ENCODE results near the gene OTULIN. TPM values are rescaled to one million over a fixed set of nuclear protein-coding genes. Genes with fewer than 3 reads are reported as not detected.

The OTULIN gene
- total RNA-seq, 1 experiment from 2014 or later, result 31.0 TPM

GRCh38 chr5:14665101-14665822 lies 744 bp downstream of the OTULIN start:
- no peak overlapping the region for H2AFZ ChIP-seq (ENCODE audit: low read length)
- H3K9ac ChIP-seq (ENCODE audit: low read length), result peak overlapping the region; percentile 76
- no peaks in the 10 kb centered on the region for H3K36me3 ChIP-seq (ENCODE audit: insufficient read depth, low read length)
- peak overlapping the region; percentile 74 for H3K4me3 ChIP-seq (ENCODE audit: low read length)
- H3K79me2 ChIP-seq (ENCODE audit: low read length), result peaks cover 59% of the 10 kb centered on the region
- no peaks in the 10 kb centered on the region for H3K9me2 ChIP-seq (replicated peaks; ENCODE audit: insufficient read depth, low read length)
- H3K4me2 ChIP-seq (ENCODE audit: low read depth, low read length, poor library complexity, severe bottlenecking), result peak overlapping the region; percentile 90
- peak overlapping the region; percentile 67 for H3K27ac ChIP-seq (ENCODE audit: low read length)
- peaks cover 32% of the 10 kb centered on the region for H4K20me1 ChIP-seq (ENCODE audit: insufficient read depth, low read depth, low read length)
- peak; percentile 74 for DNase-seq
- peaks cover 67% of the 10 kb centered on the region for H3K4me1 ChIP-seq (ENCODE audit: low read length)
- no peaks in the 10 kb centered on the region for H3K27me3 ChIP-seq (ENCODE audit: low read length)
- no peaks in the 10 kb centered on the region for H3K9me3 ChIP-seq (ENCODE audit: low read length)

- H3K4me3 ChIP-seq (ENCODE audit: low read length), result peak overlapping the region; percentile 74
- no peaks in the 10 kb centered on the region for H3K9me3 ChIP-seq (ENCODE audit: low read length)
- peak; percentile 86 for DNase-seq
- no peaks in the 10 kb centered on the region for H3K9me2 ChIP-seq (replicated peaks; ENCODE audit: insufficient read depth, low read length)
- H3K79me2 ChIP-seq (ENCODE audit: low read length), result peaks cover 66% of the 10 kb centered on the region
- H3K4me1 ChIP-seq (ENCODE audit: low read length), result peaks cover 71% of the 10 kb centered on the region
- H3K36me3 ChIP-seq (ENCODE audit: insufficient read depth, low read length), result no peaks in the 10 kb centered on the region
- H3K27ac ChIP-seq (ENCODE audit: low read length), result peak overlapping the region; percentile 67
- no peak overlapping the region for H2AFZ ChIP-seq (ENCODE audit: low read length)
- H3K4me2 ChIP-seq (ENCODE audit: low read depth, low read length, poor library complexity, severe bottlenecking), result peak overlapping the region; percentile 90
- H3K9ac ChIP-seq (ENCODE audit: low read length), result peak overlapping the region; percentile 76
- peaks cover 35% of the 10 kb centered on the region for H4K20me1 ChIP-seq (ENCODE audit: insufficient read depth, low read depth, low read length)
- no peaks in the 10 kb centered on the region for H3K27me3 ChIP-seq (ENCODE audit: low read length)
Observed at GRCh38 chr5:14665949-14666348, 1.4 kb downstream of the OTULIN start.

GRCh38 chr5:14666357-14666756 lies 1.8 kb downstream of the OTULIN start:
- H3K4me2 ChIP-seq (ENCODE audit: low read depth, low read length, poor library complexity, severe bottlenecking), result peak overlapping the region; percentile 90
- no peak for DNase-seq
- H3K4me1 ChIP-seq (ENCODE audit: low read length), result peaks cover 73% of the 10 kb centered on the region
- H3K27me3 ChIP-seq (ENCODE audit: low read length), result no peaks in the 10 kb centered on the region
- no peaks in the 10 kb centered on the region for H3K36me3 ChIP-seq (ENCODE audit: insufficient read depth, low read length)
- H4K20me1 ChIP-seq (ENCODE audit: insufficient read depth, low read depth, low read length), result peaks cover 37% of the 10 kb centered on the region
- peak overlapping the region; percentile 67 for H3K27ac ChIP-seq (ENCODE audit: low read length)
- H3K4me3 ChIP-seq (ENCODE audit: low read length), result peak overlapping the region; percentile 74
- peak overlapping the region; percentile 76 for H3K9ac ChIP-seq (ENCODE audit: low read length)
- no peaks in the 10 kb centered on the region for H3K9me2 ChIP-seq (replicated peaks; ENCODE audit: insufficient read depth, low read length)
- no peaks in the 10 kb centered on the region for H3K9me3 ChIP-seq (ENCODE audit: low read length)
- H3K79me2 ChIP-seq (ENCODE audit: low read length), result peaks cover 70% of the 10 kb centered on the region
- H2AFZ ChIP-seq (ENCODE audit: low read length), result no peak overlapping the region

DNA sequence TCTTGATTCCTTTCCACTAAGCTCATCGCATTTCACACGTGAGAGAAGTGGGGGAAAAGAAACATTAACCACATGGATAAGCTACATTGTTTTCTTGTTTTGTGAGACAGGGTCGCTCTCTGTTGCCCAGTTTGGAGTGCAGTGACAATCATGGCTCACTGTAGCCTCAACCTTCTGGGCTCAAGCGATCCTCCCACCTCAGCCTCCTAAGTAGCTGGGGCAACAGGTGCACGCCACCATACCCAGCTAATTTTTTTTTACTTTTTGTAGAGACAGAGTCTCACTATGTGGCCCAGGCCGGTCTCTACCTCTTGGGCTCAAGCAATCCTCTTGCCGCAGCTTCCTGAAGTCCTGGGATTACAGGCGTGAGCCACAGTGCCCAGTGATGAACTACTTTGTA lies 2.8 kb downstream of the OTULIN start:
- Histone ChIP-seq H4K20me1 (ENCODE audit: insufficient read depth, low read depth, low read length) (peaks cover 38% of the 10 kb centered on the region), H2AFZ (ENCODE audit: low read length) (no peak overlapping the region), H3K27me3 (ENCODE audit: low read length) (no peaks in the 10 kb centered on the region), H3K9me3 (ENCODE audit: low read length) (no peaks in the 10 kb centered on the region), H3K36me3 (ENCODE audit: insufficient read depth, low read length) (no peaks in the 10 kb centered on the region), H3K4me2 (ENCODE audit: low read depth, low read length, poor library complexity, severe bottlenecking) (peak overlapping the region; percentile 90), H3K27ac (ENCODE audit: low read length) (peak overlapping the region; percentile 72), H3K4me3 (ENCODE audit: low read length) (peak overlapping the region; percentile 74), H3K79me2 (ENCODE audit: low read length) (peaks cover 79% of the 10 kb centered on the region), H3K9me2 (replicated peaks; ENCODE audit: insufficient read depth, low read length) (no peaks in the 10 kb centered on the region), H3K9ac (ENCODE audit: low read length) (peak overlapping the region; percentile 76), H3K4me1 (ENCODE audit: low read length) (peaks cover 83% of the 10 kb centered on the region)
- no peak for DNase-seq

DNA sequence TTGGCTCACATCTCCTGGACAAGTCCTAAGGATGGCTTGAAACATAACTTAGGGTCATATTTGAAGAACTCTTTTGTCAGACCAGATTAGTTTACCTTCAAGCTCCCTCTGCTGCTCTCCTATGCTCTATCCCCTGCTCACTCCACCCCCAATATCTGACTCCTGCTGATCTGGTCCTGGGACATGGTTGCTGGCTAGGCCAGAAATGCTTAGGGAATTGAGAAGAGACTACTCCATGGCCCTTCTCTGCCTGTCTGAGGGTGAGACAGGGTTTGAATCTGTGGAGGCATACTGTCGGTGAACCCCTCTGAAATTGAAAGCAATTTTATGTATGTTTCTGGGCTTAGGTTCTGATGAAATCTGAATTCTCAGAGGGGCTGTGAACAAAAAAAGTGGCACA lies 3.3 kb downstream of the OTULIN start:
- Histone ChIP-seq H3K9me2 (replicated peaks; ENCODE audit: insufficient read depth, low read length) (no peaks in the 10 kb centered on the region), H4K20me1 (ENCODE audit: insufficient read depth, low read depth, low read length) (peaks cover 42% of the 10 kb centered on the region), H3K4me3 (ENCODE audit: low read length) (peak overlapping the region; percentile 27; the same call in 1 of the 2 replicates), H3K27me3 (ENCODE audit: low read length) (no peaks in the 10 kb centered on the region), H3K4me2 (ENCODE audit: low read depth, low read length, poor library complexity, severe bottlenecking) (peak overlapping the region; percentile 90), H3K36me3 (ENCODE audit: insufficient read depth, low read length) (no peaks in the 10 kb centered on the region), H2AFZ (ENCODE audit: low read length) (no peak overlapping the region), H3K9me3 (ENCODE audit: low read length) (no peaks in the 10 kb centered on the region), H3K27ac (ENCODE audit: low read length) (peak overlapping the region; percentile 72), H3K4me1 (ENCODE audit: low read length) (peaks cover 87% of the 10 kb centered on the region), H3K9ac (ENCODE audit: low read length) (peak overlapping the region; percentile 48), H3K79me2 (ENCODE audit: low read length) (peaks cover 84% of the 10 kb centered on the region)
- DNase-seq, result peak; percentile 42

DNA sequence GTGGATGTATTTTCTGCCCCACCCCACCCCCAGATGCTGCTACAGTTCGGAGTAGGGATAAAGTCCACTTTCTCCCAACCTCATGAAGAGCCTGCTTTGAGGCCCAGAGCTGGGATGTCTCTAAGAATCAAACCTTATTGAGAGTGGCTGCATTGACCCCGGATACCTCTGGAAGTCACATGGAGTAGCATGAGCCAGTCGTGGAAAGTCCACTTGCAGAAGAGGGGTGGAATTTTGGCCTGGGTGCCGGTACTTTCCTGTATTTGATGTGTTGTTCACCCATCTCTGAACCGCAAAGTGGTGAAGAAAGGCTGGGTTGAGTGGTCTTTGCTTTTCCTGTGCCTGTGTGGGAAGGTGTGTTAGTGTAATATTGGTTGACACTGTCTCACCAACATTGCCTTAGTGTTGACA lies 3.7 kb downstream of the OTULIN start:
- Histone ChIP-seq H3K27ac (ENCODE audit: low read length) (peak overlapping the region; percentile 72), H3K27me3 (ENCODE audit: low read length) (no peaks in the 10 kb centered on the region), H3K4me2 (ENCODE audit: low read depth, low read length, poor library complexity, severe bottlenecking) (peak overlapping the region; percentile 90), H3K9ac (ENCODE audit: low read length) (peak overlapping the region; percentile 48), H3K9me3 (ENCODE audit: low read length) (no peaks in the 10 kb centered on the region), H3K9me2 (replicated peaks; ENCODE audit: insufficient read depth, low read length) (no peaks in the 10 kb centered on the region), H3K79me2 (ENCODE audit: low read length) (peaks cover 88% of the 10 kb centered on the region), H3K36me3 (ENCODE audit: insufficient read depth, low read length) (no peaks in the 10 kb centered on the region), H3K4me3 (ENCODE audit: low read length) (peak overlapping the region; percentile 27), H4K20me1 (ENCODE audit: insufficient read depth, low read depth, low read length) (peaks cover 42% of the 10 kb centered on the region), H3K4me1 (ENCODE audit: low read length) (peaks cover 88% of the 10 kb centered on the region), H2AFZ (ENCODE audit: low read length) (no peak overlapping the region)
- peak; percentile 35 for DNase-seq

GRCh38 chr5:14669415-14669814 lies 4.9 kb downstream of the OTULIN start:
- no peak overlapping the region for H3K4me3 ChIP-seq (ENCODE audit: low read length)
- H2AFZ ChIP-seq (ENCODE audit: low read length), result no peak overlapping the region
- H3K9me3 ChIP-seq (ENCODE audit: low read length), result no peaks in the 10 kb centered on the region
- H3K4me1 ChIP-seq (ENCODE audit: low read length), result peaks cover 90% of the 10 kb centered on the region
- H3K9ac ChIP-seq (ENCODE audit: low read length), result 0 out of 2 replicates have a peak overlapping the region, but pooled peaks have one; percentile 48
- H3K9me2 ChIP-seq (replicated peaks; ENCODE audit: insufficient read depth, low read length), result no peaks in the 10 kb centered on the region
- DNase-seq, result peak; percentile 37
- H3K79me2 ChIP-seq (ENCODE audit: low read length), result peaks cover 96% of the 10 kb centered on the region
- no peaks in the 10 kb centered on the region for H3K27me3 ChIP-seq (ENCODE audit: low read length)
- peak overlapping the region; percentile 72; the same call in 1 of the 2 replicates for H3K27ac ChIP-seq (ENCODE audit: low read length)
- peaks cover 42% of the 10 kb centered on the region for H4K20me1 ChIP-seq (ENCODE audit: insufficient read depth, low read depth, low read length)
- H3K36me3 ChIP-seq (ENCODE audit: insufficient read depth, low read length), result 0 out of 2 replicates have a peak, but pooled peaks cover 4% of the 10 kb centered on the region
- H3K4me2 ChIP-seq (ENCODE audit: low read depth, low read length, poor library complexity, severe bottlenecking), result peak overlapping the region; percentile 90

GRCh38 chr5:14669975-14670374 lies 5.5 kb downstream of the OTULIN start:
- Histone ChIP-seq H3K4me1 (ENCODE audit: low read length) (peaks cover 95% of the 10 kb centered on the region), H3K9ac (ENCODE audit: low read length) (no peak overlapping the region), H3K27me3 (ENCODE audit: low read length) (no peaks in the 10 kb centered on the region), H3K36me3 (ENCODE audit: insufficient read depth, low read length) (0 out of 2 replicates have a peak, but pooled peaks cover 4% of the 10 kb centered on the region), H3K4me2 (ENCODE audit: low read depth, low read length, poor library complexity, severe bottlenecking) (peak overlapping the region; percentile 90), H3K9me3 (ENCODE audit: low read length) (no peaks in the 10 kb centered on the region), H3K9me2 (replicated peaks; ENCODE audit: insufficient read depth, low read length) (no peaks in the 10 kb centered on the region), H3K27ac (ENCODE audit: low read length) (peak overlapping the region; percentile 72; the same call in 1 of the 2 replicates), H4K20me1 (ENCODE audit: insufficient read depth, low read depth, low read length) (peaks cover 42% of the 10 kb centered on the region), H2AFZ (ENCODE audit: low read length) (no peak overlapping the region), H3K4me3 (ENCODE audit: low read length) (no peak overlapping the region), H3K79me2 (ENCODE audit: low read length) (peaks cover 100% of the 10 kb centered on the region)
- DNase-seq, result peak; percentile 35
